B cell (primary cell): ENCODE data around the gene TET2. TPM values are rescaled to one million over a fixed set of nuclear protein-coding genes. Genes with fewer than 3 reads are reported as not detected.

Experiments used
- ATAC-seq: fragments of 200-7000 bp; cut with Tn5 transposase; one replicate; pipeline ENCODE4 v1.10.0; 2021; ENCODE audit warnings: low read depth, mild to moderate bottlenecking, moderate number of reproducible peaks, moderate library complexity
- CTCF ChIA-PET: fragments of 350-600 bp; sonication (Branson Sonifier 250); formaldehyde crosslinking; loops from one replicate; lab custom pipeline; 2021; ENCODE audit warnings: antibody characterized with exemption, inconsistent platforms; lab: Charles Lee
- POLR2A ChIA-PET: fragments of 350-600 bp; sonication (Branson Sonifier 250); formaldehyde crosslinking; loops from one replicate; lab custom pipeline; 2021; ENCODE audit warnings: antibody characterized with exemption; lab: Charles Lee
- DNase-seq: peaks from one replicate; pipeline ENCODE4 v3.0.0; 2013
- H2AFZ ChIP-seq: 2 replicates; pipeline ENCODE4 v1.6.1; 2012; ENCODE audit warnings: mild to moderate bottlenecking, low read depth, low read length; ENCODE audit not compliant: insufficient read depth, poor library complexity, severe bottlenecking
- H3K27ac ChIP-seq, 2 donors: 1 replicate in 1 of 2; 2 replicates in 1 of 2; pipeline ENCODE4 v1.5.1; 2012 to 2013; ENCODE audit warnings: low read length in 2 of 2, mild to moderate bottlenecking in 2 of 2, moderate library complexity in 1 of 2
- H3K27me3 ChIP-seq, 4 experiments: fragments of 200-600 bp in 1 of 4; sonication (generic) in 1 of 4; replicated peaks in 1 of 4; 1 replicate in 2 of 4; 2 replicates in 2 of 4; pipeline versions ENCODE4 v1.6.1 to v1.7.0; 2013 to 2016; ENCODE audit warnings: low read length in 3 of 4, mild to moderate bottlenecking in 2 of 4, mixed read lengths in 1 of 4, moderate library complexity in 1 of 4; ENCODE audit not compliant: insufficient read depth in 4 of 4, control insufficient read depth in 3 of 4; ENCODE audit errors: control extremely low read depth in 1 of 4
- H3K36me3 ChIP-seq, 2 experiments: replicated peaks in 1 of 2; 1 replicate in 1 of 2; 2 replicates in 1 of 2; pipeline versions ENCODE4 v1.6.1 to v1.7.1; 2013; ENCODE audit warnings: low read length in 1 of 2; ENCODE audit not compliant: insufficient read depth in 2 of 2, control insufficient read depth in 1 of 2; ENCODE audit errors: control extremely low read depth in 1 of 2, extremely low read depth in 1 of 2
- H3K4me1 ChIP-seq, 2 donors: fragments of 200-600 bp in 1 of 2; sonication (generic) in 1 of 2; 1 replicate in 1 of 2; 2 replicates in 1 of 2; pipeline versions ENCODE4 v1.5.1 to v1.6.1; 2013 to 2017; ENCODE audit warnings: low read length in 2 of 2; ENCODE audit not compliant: control insufficient read depth in 2 of 2, insufficient read depth in 2 of 2
- H3K4me2 ChIP-seq: replicated peaks from 2 replicates; pipeline ENCODE3; 2012; ENCODE audit warnings: mild to moderate bottlenecking, low read depth, low read length; ENCODE audit not compliant: poor library complexity, severe bottlenecking
- H3K4me3 ChIP-seq, 5 experiments: fragments of 200-600 bp in 1 of 5; sonication (generic) in 1 of 5; 1 replicate in 3 of 5; 2 replicates in 2 of 5; pipeline versions ENCODE4 v1.5.1 to v1.7.0; 2011 to 2016; ENCODE audit warnings: low read length in 4 of 5, mild to moderate bottlenecking in 4 of 5, low read depth in 2 of 5, control low read depth in 1 of 5, moderate library complexity in 1 of 5; ENCODE audit not compliant: insufficient read depth in 1 of 5; ENCODE audit errors: control extremely low read depth in 1 of 5, extremely low read depth in 1 of 5
- H3K79me2 ChIP-seq: fragments of 200-600 bp; sonication (generic); one replicate; pipeline ENCODE4 v1.6.0; 2016; ENCODE audit warnings: low read length; ENCODE audit not compliant: control insufficient read depth, insufficient read depth
- H3K9ac ChIP-seq: fragments of 200-600 bp; sonication (generic); 2 replicates; pipeline ENCODE4 v1.6.1; 2017; ENCODE audit warnings: mild to moderate bottlenecking, low read length, moderate library complexity
- H3K9me3 ChIP-seq, 3 donors: one replicate each; pipeline versions ENCODE4 v1.6.1 to v1.7.1; 2013; ENCODE audit warnings: low read length in 2 of 3; ENCODE audit not compliant: control insufficient read depth in 2 of 3, insufficient read depth in 1 of 3; ENCODE audit errors: control extremely low read depth in 1 of 3
- H4K20me1 ChIP-seq: 2 replicates; pipeline ENCODE4 v1.6.0; 2012; ENCODE audit warnings: mild to moderate bottlenecking, low read length; ENCODE audit not compliant: insufficient read depth, control insufficient read depth, poor library complexity, severe bottlenecking
- H3K27ac Mint-ChIP-seq: one replicate; pipeline ENCODE4 v1.8.0; 2021; ENCODE audit warnings: mixed read lengths
- H3K27me3 Mint-ChIP-seq: one replicate; pipeline ENCODE4 v1.8.0; 2021; ENCODE audit warnings: mixed read lengths
- H3K4me1 Mint-ChIP-seq: one replicate; pipeline ENCODE4 v1.8.0; 2021; ENCODE audit warnings: mixed read lengths
- H3K4me3 Mint-ChIP-seq: one replicate; pipeline ENCODE4 v1.8.0; 2021; ENCODE audit warnings: mixed read lengths
- H3K9me3 Mint-ChIP-seq: one replicate; pipeline ENCODE4 v1.8.0; 2022; ENCODE audit warnings: mixed read lengths; ENCODE audit not compliant: insufficient read depth
- EZH2 ChIP-seq: IDR thresholded peaks from 2 replicates; pipeline ENCODE4 v1.6.1; 2012; ENCODE audit warnings: borderline replicate concordance, low read depth, mild to moderate bottlenecking, moderate library complexity, low read length; ENCODE audit not compliant: insufficient read depth, poor library complexity, severe bottlenecking
- WGBS: methylation state at CpG from one replicate; pipeline ENCODE4 v1.1.5; 2013; ENCODE audit warnings: missing lambda C conversion rate; ENCODE audit not compliant: insufficient coverage; 5-methylcytosine and 5-hydroxymethylcytosine counted together
- intact Hi-C: fragments of 100-400 bp; cut with micrococcal nuclease; formaldehyde crosslinking; loops from one replicate; pipeline ENCODE4 v1.10.0; 2022
- polyA plus RNA-seq: library from polyadenylated mRNA; depleted of rRNA; stranded (reverse); fragments of >200 nt; gene quantifications from 2 replicates; pipeline ENCODE4 v1.2.3, GENCODE V29; 2012
- total RNA-seq, 2 donors: library from RNA; stranded (reverse); fragments of 120-200 nt in 1 of 2; gene quantifications; 1 replicate in 1 of 2; 2 replicates in 1 of 2; pipeline versions ENCODE4 v1.2.3 to v1.2.4, GENCODE V29; 2013 to 2022
- TF ChIP-seq, protein P1 (sequence below): fragments of 200-600 bp; IDR thresholded peaks from one replicate; pipeline ENCODE4 v1.8.0; 2022; ENCODE audit warnings: antibody characterized with exemption, mild to moderate bottlenecking

Gene TET2
- total and polyA plus RNA-seq, 2 donors (not counting 1 experiment from before 2014, with no cell fraction given): 7.1 to 56.8 TPM

DNA sequence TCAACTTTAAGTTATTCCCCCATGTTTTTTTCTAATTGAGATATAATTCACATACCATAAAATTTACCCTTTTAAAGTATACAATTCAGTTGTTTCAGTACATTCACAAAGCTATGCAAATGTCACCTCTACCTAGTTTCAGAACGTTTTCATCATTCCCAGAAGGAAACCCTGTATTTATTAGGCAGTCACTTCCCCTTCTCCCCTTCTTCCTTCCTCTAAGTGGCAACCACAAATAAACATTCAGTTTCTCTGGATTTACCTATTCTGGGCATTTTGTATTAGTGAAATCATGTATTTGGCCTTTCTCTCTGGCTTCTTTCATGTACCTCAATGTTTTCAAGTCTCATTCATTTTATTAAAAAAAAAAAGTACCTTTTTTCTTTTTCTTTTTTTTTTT, 101.9 kb downstream of the TET2 start:
- Mint-ChIP-seq H3K4me3 (no peak overlapping the region), H3K27me3 (no peaks in the 10 kb centered on the region), H3K9me3 (no peaks in the 10 kb centered on the region), H3K4me1 (peaks cover 1% of the 10 kb centered on the region), H3K27ac (no peak overlapping the region)
- no peak overlapping the region for H3K4me3 ChIP-seq
- no peak for ATAC-seq
- H3K79me2 ChIP-seq: no peaks in the 10 kb centered on the region
- no CpG with 5 or more reads among the region's 1 CpG for WGBS
- no peak overlapping the region for H3K9ac ChIP-seq
- no peak overlapping the region for H3K4me2 ChIP-seq
- H3K27me3 ChIP-seq: no peaks in the 10 kb centered on the region
- H3K27ac ChIP-seq: no peak overlapping the region
- no peaks in the 10 kb centered on the region for H4K20me1 ChIP-seq
- peaks cover 0 to 2% of the 10 kb centered on the region in 2 experiments for H3K36me3 ChIP-seq
- H2AFZ ChIP-seq: no peak overlapping the region
- H3K9me3 ChIP-seq: peaks cover 0 to 6% (median 3%) of the 10 kb centered on the region in 3 donors
- intact Hi-C loops: no loop called here
- ChIA-PET POLR2A (no interaction called here), CTCF (no interaction called here)
- DNase-seq: no peak
- TF ChIP-seq EZH2: no peak
- TF ChIP-seq, protein P1, sequence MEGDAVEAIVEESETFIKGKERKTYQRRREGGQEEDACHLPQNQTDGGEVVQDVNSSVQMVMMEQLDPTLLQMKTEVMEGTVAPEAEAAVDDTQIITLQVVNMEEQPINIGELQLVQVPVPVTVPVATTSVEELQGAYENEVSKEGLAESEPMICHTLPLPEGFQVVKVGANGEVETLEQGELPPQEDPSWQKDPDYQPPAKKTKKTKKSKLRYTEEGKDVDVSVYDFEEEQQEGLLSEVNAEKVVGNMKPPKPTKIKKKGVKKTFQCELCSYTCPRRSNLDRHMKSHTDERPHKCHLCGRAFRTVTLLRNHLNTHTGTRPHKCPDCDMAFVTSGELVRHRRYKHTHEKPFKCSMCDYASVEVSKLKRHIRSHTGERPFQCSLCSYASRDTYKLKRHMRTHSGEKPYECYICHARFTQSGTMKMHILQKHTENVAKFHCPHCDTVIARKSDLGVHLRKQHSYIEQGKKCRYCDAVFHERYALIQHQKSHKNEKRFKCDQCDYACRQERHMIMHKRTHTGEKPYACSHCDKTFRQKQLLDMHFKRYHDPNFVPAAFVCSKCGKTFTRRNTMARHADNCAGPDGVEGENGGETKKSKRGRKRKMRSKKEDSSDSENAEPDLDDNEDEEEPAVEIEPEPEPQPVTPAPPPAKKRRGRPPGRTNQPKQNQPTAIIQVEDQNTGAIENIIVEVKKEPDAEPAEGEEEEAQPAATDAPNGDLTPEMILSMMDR: no peak
- H3K4me1 ChIP-seq: no peaks in the 10 kb centered on the region

DNA sequence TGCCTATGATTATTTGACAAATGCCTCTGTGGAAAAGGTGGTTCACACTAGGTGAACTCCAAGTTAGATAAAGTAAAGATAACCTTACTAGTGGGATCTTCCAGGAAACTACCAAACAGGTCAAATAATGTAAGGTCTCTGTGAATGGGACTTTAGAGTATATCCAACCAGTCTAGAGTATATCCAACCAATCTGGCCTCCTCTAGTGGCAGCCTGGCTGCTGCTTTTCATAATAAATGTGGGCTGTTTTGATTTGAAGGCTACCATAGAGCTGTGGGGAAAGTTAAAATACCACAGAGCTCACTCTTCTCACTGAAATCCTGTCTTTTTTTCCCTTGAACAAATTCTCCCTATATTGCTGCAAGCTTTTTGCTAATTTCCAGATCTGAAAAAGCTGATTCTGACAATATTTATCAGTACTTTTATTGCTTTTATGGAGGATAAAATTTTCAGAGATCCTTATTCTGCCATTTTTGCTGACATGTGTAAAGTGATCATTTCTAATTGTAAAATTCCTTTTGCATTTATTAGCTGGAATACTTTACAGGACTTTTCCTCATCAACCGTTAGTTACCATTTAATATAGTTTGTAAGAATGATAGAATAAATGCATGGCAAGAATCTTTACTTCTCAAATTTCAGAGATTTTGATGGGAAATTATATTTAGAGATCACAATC, 111.3 kb downstream of the TET2 start:
- Histone ChIP-seq H2AFZ (no peak overlapping the region), H3K27ac (no peak overlapping the region), H3K79me2 (no peaks in the 10 kb centered on the region), H4K20me1 (no peaks in the 10 kb centered on the region), H3K4me2 (no peak overlapping the region), H3K4me3 (no peak overlapping the region), H3K4me1 (no peaks in the 10 kb centered on the region), H3K9ac (no peak overlapping the region), H3K27me3 (no peaks in the 10 kb centered on the region), H3K36me3 (peaks cover 13 to 19% of the 10 kb centered on the region in 2 experiments), H3K9me3 (peaks cover 0 to 7% (median 5%) of the 10 kb centered on the region in 3 donors)
- CTCF ChIA-PET: interaction anchor here (0.6 to 1.3 kb wide), 2 partner anchors 12 to 239 kb away, joined by 3 read pairs; no protein-coding TSS in a partner anchor
- intact Hi-C loops: no loop called here
- ATAC-seq (no peak), DNase-seq (no peak)
- no CpG with 5 or more reads among the region's 1 CpG for WGBS
- Mint-ChIP-seq H3K9me3 (peaks cover 3% of the 10 kb centered on the region), H3K27me3 (no peaks in the 10 kb centered on the region), H3K27ac (no peak overlapping the region), H3K4me1 (no peaks in the 10 kb centered on the region), H3K4me3 (no peak overlapping the region)
- TF ChIP-seq, protein P1: no peak
- TF ChIP-seq EZH2: no peak
- POLR2A ChIA-PET: no interaction called here
